Measurements from ENCODE around the gene ANXA7. TPM values are rescaled to one million over a fixed set of nuclear protein-coding genes. Genes with fewer than 3 reads are reported as not detected.

ANXA7 gene
- total RNA-seq, 2 donors from 2014 or later: 22.7 to 46.2 TPM

DNA sequence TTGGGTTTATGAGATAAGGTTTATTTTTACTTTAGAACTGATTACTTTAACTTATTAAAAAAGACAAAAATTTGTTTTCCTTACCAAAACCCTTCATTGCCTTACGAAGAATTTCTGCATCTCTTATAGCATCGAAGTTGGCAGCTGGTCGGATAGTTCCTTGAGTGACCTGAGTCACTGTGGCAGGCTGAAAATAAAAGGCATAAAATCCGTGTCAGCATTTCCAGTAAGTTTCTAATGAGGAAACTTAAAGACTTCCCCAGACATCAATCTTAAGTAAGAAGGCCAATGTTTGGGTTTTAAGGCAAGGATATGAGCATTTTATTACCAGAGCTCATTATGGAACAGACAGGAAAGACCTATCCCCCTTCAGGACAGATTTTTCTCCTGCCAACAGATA is 25.6 kb downstream of the ANXA7 start:
- H3K27me3 ChIP-seq: no peaks in the 10 kb centered on the region
- H3K4me3 ChIP-seq: no peak overlapping the region
- no peaks in the 10 kb centered on the region for H3K9me3 ChIP-seq
- no peak overlapping the region for H3K27ac ChIP-seq
- peaks cover 0 to 32% of the 10 kb centered on the region in 2 donors for H3K36me3 ChIP-seq (replicated peaks in 1 of 2; ENCODE audit: insufficient read depth in 1 of 2, low read depth in 2 of 2)
- DNase-seq: no peak
- no peak for ATAC-seq
- WGBS, 2 donors: 91 to 94% methylated on average over 4 of the region's 4 CpGs
- no peaks in the 10 kb centered on the region for H3K4me1 ChIP-seq
- intact Hi-C loops (cut with DNase I): no loop called here
- TF ChIP-seq, protein P1, sequence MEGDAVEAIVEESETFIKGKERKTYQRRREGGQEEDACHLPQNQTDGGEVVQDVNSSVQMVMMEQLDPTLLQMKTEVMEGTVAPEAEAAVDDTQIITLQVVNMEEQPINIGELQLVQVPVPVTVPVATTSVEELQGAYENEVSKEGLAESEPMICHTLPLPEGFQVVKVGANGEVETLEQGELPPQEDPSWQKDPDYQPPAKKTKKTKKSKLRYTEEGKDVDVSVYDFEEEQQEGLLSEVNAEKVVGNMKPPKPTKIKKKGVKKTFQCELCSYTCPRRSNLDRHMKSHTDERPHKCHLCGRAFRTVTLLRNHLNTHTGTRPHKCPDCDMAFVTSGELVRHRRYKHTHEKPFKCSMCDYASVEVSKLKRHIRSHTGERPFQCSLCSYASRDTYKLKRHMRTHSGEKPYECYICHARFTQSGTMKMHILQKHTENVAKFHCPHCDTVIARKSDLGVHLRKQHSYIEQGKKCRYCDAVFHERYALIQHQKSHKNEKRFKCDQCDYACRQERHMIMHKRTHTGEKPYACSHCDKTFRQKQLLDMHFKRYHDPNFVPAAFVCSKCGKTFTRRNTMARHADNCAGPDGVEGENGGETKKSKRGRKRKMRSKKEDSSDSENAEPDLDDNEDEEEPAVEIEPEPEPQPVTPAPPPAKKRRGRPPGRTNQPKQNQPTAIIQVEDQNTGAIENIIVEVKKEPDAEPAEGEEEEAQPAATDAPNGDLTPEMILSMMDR (IDR thresholded peaks at IDR 0.05): no peak
- no peak for TF ChIP-seq POLR2A (IDR thresholded peaks at IDR 0.05)

DNA sequence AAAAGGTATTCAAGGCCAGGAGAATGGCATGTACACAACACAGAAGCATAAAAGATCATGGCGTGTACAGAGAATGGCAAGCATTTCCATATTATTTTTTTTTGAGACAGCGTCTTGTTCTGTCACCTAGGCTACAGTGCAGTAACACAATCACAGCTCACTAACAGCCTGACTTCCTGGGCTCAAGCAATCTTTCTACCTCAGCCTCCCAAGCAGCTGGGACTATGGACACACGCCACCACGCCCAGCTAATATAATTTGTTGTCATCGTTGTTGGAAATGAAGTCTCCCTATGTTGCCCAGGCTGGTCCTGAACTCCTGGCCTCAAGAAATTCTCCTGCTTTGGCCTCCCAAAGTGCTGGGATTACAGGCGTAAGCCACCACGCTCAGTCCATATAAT is 27.3 kb downstream of the ANXA7 start:
- H3K4me3 ChIP-seq: no peak overlapping the region
- DNase-seq (no peak), ATAC-seq (no peak)
- 93 to 94% methylated on average over 7 of the region's 7 CpGs for WGBS, 2 donors
- no peaks in the 10 kb centered on the region for H3K4me1 ChIP-seq
- H3K9me3 ChIP-seq: no peaks in the 10 kb centered on the region
- no peaks in the 10 kb centered on the region for H3K27me3 ChIP-seq
- H3K27ac ChIP-seq: no peak overlapping the region
- TF ChIP-seq, protein P1 (IDR thresholded peaks at IDR 0.05): no peak
- TF ChIP-seq POLR2A (IDR thresholded peaks at IDR 0.05): no peak
- intact Hi-C loops (cut with DNase I): no loop called here
- peaks cover 0 to 43% of the 10 kb centered on the region in 2 donors for H3K36me3 ChIP-seq (replicated peaks in 1 of 2; ENCODE audit: insufficient read depth in 1 of 2, low read depth in 2 of 2)

- Histone ChIP-seq H3K27ac (no peak overlapping the region), H3K27me3 (no peaks in the 10 kb centered on the region), H3K4me1 (no peaks in the 10 kb centered on the region), H3K9me3 (no peaks in the 10 kb centered on the region), H3K36me3 (replicated peaks in 1 of 2; ENCODE audit: insufficient read depth in 1 of 2, low read depth in 2 of 2) (peaks cover 12 to 31% of the 10 kb centered on the region in 2 donors), H3K4me3 (no peak overlapping the region)
- no peak for TF ChIP-seq POLR2A (IDR thresholded peaks at IDR 0.05)
- TF ChIP-seq, protein P1 (IDR thresholded peaks at IDR 0.05): no peak
- DNase-seq (no peak), ATAC-seq (no peak)
- intact Hi-C loops (cut with DNase I): no loop called here
- WGBS, 2 donors: 61 to 73% methylated on average over 1 of the region's 1 CpG
Measured at GRCh38 chr10:73379064-73379748, 34.7 kb downstream of the ANXA7 start.

GRCh38 chr10:73376679-73377078 is 37.2 kb downstream of the ANXA7 start:
- no peak for DNase-seq
- H3K27me3 ChIP-seq: no peaks in the 10 kb centered on the region
- intact Hi-C loops (cut with DNase I): no loop called here
- TF ChIP-seq POLR2A (IDR thresholded peaks at IDR 0.05): no peak
- TF ChIP-seq, protein P1 (IDR thresholded peaks at IDR 0.05): no peak
- H3K4me1 ChIP-seq: no peaks in the 10 kb centered on the region
- WGBS, 2 donors: 76 to 82% methylated on average over 3 of the region's 3 CpGs
- H3K9me3 ChIP-seq: no peaks in the 10 kb centered on the region
- peaks cover 13 to 21% of the 10 kb centered on the region in 2 donors for H3K36me3 ChIP-seq (replicated peaks in 1 of 2; ENCODE audit: insufficient read depth in 1 of 2, low read depth in 2 of 2)
- ATAC-seq: no peak
- no peak overlapping the region for H3K27ac ChIP-seq
- H3K4me3 ChIP-seq: no peak overlapping the region

DNA sequence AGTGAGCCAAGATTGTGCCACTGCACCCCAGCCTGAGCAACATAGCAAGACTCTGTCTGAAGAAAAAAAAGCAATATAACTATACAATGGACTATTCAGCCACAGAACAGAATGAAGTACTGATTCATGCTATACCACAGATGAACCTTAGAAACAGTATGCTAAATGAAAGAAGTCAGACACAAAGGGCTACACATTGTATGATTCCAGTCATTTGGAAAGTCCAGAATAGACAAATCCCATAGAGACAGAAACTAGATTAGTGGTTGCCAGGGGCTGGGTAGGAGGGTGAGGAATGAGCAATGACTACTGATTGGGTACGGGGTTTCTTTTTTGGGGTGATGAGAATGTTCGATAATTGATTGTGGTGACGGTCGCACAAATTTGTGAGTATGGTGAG is 45.6 kb downstream of the ANXA7 start:
- Histone ChIP-seq H3K36me3 (replicated peaks in 1 of 2; ENCODE audit: insufficient read depth in 1 of 2, low read depth in 2 of 2) (peaks cover 0 to 7% of the 10 kb centered on the region in 2 donors), H3K4me3 (no peak overlapping the region), H3K4me1 (no peaks in the 10 kb centered on the region), H3K27me3 (no peaks in the 10 kb centered on the region), H3K9me3 (no peaks in the 10 kb centered on the region), H3K27ac (no peak overlapping the region)
- ATAC-seq: no peak
- intact Hi-C loops (cut with DNase I): no loop called here
- WGBS, 2 donors: 96 to 98% methylated on average over 4 of the region's 4 CpGs
- no peak for DNase-seq
- no peak for TF ChIP-seq POLR2A (IDR thresholded peaks at IDR 0.05)
- TF ChIP-seq, protein P1 (IDR thresholded peaks at IDR 0.05): no peak
